ENCODE measurements around the gene NFATC4.

The NFATC4 gene

DNA sequence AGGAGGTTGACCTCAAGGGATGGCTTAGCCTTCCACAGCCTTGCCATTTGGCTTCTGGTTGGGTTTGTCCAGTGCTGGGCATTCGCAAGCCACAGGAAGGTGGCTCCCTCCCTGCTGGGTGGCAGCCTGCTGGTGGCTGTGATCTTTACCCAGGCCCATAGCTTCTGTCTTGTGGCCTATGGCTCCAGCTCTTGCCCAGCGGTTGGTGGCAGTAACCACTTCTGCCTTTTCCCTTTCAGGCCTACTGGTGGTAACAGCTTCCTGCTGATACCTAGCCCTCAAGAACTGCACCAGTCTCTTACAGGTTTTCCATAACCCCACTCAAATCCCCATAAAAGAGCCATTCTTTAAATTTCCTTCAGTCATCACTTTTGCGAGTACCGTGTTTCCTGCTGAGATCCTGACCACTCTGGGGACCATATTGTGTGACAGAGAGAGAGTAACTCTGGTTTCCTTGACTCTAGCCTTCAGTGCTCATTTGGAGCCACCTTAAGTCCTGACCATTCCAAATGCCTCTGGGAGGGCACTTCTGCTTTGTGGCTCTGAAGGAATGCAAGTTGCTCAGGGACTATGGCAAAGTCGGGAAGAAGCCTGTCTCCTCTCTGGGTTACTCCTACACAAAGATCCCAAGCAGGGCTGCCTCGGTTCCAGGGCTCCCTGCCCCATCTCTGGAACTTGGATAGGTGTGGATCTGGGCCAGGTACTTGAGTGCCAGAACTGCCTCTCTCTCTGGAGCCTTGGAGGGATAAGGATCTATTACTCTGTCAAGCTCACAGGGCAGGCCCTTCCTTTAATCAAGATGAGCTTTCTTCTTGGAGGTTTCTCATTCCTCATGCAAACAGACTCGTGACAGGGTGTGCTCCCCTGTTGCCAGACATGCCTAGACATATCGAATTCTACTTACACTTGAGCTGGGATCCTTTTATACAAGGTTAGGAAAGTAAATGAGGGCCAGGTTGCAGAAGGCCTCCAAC, 27.9 kb downstream of the NFATC4 start:
- TF ChIP-seq, protein P1, sequence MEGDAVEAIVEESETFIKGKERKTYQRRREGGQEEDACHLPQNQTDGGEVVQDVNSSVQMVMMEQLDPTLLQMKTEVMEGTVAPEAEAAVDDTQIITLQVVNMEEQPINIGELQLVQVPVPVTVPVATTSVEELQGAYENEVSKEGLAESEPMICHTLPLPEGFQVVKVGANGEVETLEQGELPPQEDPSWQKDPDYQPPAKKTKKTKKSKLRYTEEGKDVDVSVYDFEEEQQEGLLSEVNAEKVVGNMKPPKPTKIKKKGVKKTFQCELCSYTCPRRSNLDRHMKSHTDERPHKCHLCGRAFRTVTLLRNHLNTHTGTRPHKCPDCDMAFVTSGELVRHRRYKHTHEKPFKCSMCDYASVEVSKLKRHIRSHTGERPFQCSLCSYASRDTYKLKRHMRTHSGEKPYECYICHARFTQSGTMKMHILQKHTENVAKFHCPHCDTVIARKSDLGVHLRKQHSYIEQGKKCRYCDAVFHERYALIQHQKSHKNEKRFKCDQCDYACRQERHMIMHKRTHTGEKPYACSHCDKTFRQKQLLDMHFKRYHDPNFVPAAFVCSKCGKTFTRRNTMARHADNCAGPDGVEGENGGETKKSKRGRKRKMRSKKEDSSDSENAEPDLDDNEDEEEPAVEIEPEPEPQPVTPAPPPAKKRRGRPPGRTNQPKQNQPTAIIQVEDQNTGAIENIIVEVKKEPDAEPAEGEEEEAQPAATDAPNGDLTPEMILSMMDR (IDR thresholded peaks at IDR 0.05; ENCODE audit: low read length, missing control alignments), result no peak
- no peak overlapping the region for H3K4me3 ChIP-seq (replicated peaks; ENCODE audit: low read depth, low read length)
- DNase-seq (ENCODE audit: low read depth), result peak; percentile 25

DNA sequence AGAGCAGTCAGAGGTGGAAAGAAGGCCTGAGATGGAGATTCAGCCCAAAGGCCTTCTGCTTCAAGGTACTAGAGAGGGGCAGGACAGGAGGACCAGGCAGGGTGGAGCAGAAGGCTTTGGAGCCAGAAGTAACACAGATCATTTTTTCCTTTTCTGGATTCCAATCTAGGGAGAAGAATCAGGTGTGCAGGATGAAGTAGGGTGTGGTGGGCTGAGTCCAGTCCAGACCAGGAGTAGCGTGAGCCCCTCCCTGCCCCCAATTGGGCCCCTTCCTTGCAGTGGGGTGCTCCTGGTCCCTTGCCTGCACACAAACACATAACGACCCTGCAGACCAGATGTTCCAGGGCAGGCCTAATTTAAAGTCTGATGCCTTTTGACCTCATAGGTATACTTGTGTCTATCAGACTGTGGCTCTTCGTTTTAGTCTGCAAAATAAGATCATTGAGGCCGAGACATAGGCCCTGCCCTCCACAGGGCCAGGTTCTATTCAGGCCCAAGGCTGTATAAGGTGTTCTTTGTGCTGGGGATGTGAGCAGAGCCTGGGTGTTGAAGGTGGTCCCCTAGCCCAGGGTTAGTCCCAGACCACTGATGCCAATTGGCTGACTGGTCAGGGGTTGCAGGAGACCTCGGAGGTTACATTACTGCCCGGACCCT, 29.8 kb downstream of the NFATC4 start:
- no peak overlapping the region for H3K4me3 ChIP-seq (replicated peaks; ENCODE audit: low read depth, low read length)
- TF ChIP-seq, protein P1 (IDR thresholded peaks at IDR 0.05; ENCODE audit: low read length, missing control alignments), result no peak
- DNase-seq (ENCODE audit: low read depth), result no peak

DNA sequence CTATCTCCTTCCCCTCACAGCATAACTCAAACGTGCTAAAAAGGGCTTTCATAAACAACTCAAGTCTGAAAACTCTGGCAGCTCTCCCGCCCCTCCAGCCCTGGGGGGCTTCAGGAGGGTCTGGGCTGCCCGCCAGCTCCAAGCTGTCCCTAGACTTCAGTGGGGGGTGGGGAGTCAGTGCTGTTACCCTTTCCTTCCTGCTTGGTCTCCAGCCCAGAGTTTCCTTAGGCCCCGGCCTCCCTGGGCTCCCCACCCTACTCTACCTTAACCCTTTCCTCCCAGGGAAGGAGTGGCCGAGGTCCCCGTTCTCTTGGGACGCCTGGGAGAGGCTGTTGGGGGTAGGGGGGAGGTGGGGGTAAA, 30.3 kb downstream of the NFATC4 start:
- TF ChIP-seq, protein P1 (IDR thresholded peaks at IDR 0.05; ENCODE audit: low read length, missing control alignments), result no peak
- peak; percentile 48 for DNase-seq (ENCODE audit: low read depth)
- peak overlapping the region; percentile 72 for H3K4me3 ChIP-seq (replicated peaks; ENCODE audit: low read depth, low read length)

DNA sequence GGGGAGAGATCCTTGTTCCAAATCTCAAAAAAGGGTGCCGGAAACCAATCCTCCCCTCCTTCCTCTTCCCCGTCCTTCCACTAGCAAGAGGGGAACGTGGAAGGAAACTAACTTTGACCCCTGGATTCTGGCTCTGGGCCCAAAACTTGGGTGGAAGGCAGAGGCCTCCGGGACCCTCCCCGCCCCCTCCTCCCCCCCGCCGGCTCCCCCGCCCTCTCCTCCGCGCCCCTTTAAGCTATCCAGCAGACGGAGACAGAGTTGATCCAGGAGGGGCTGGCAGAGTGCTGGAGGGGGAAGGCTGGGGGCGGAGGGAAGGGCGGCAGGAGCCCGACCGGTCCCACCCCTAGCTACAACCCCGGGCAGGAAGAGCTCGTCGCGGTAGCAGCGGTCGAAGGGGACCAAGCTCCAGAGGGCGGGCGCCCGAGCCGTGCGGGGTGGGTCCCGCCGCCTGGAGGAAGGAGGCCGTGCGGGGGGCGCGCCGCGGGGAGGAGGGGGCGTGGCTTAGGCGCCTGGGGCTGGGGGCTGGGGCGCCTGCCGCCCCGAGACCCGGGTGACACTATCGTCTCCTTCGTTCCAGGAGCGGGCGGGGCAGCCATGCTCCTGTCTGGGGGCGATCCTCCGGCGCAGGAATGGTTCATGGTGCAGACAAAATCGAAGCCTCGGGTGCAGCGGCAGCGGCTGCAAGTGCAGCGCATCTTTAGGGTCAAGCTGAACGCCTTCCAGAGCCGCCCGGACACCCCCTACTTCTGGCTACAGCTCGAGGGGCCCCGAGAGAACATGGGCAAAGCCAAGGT, 30.9 kb downstream of the NFATC4 start, which contains the start of gene NYNRIN:
Gene NYNRIN, plus strand, starts transcription at position 351 of the 794 bp plus-strand sequence. Its CDS starts 244 bp downstream, at position 595.
- TF ChIP-seq, protein P1 (IDR thresholded peaks at IDR 0.05; ENCODE audit: low read length, missing control alignments), result no peak
- peak within 1 kb of the TSS; percentile 72 for H3K4me3 ChIP-seq (replicated peaks; ENCODE audit: low read depth, low read length)
- peak; percentile 65 for DNase-seq (ENCODE audit: low read depth)

DNA sequence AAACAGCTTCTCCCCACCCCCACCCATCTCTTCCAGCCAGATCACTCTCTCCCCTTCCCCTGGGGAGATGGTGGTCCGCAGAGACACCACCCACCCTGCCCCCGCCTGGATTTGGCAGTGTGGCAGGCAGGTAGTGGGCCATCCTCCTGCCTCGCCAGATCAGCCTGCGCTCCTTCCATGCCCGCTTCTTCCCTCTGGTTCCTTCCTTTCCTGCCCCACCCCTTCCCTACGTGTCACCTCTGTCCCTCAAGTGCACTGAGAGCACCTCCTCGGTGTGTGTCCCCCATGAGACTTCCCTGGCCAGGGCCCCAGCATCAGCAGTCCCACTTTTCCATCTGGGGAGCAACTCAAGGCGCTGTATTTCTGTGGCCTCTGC, 31.5 kb downstream of the NFATC4 start:
- DNase-seq (ENCODE audit: low read depth), result no peak
- peak overlapping the region; percentile 72 for H3K4me3 ChIP-seq (replicated peaks; ENCODE audit: low read depth, low read length)
- TF ChIP-seq, protein P1 (IDR thresholded peaks at IDR 0.05; ENCODE audit: low read length, missing control alignments), result no peak

DNA sequence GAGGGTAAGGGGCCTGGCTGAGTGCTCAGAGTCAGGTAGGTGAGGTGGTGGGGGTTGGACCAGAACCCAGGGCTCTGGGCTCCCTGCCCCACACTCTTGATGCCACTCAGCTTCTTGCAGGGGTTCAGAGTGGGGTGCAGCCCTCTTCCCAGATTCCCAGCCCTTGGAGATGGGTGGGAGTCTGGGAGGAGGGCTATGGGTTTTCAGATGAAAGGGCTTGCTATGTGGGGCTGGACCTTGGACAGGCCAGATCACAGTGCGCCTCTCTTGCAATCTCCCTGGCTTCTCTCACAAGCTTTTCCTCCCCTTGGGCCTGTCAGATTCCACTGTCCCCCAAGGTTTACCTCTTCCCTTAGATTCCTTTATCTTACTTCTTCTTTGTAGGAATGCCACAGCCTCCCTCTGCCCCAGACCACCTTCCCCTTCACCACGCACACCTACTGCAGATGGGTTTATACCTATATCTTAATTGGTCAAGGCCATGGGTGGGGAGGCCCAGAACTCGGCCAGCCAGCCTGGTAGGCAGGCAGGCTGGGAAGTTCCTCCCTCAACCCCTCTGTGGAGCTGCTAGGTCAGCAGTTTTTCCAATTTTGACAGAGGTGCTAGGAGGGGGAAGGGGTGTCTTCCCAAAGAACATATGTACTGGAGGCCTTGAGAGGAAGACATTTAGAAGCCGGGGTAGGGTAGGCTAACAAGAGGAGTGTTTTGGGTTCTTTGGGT, 32.2 kb downstream of the NFATC4 start:
- peak overlapping the region; percentile 72 for H3K4me3 ChIP-seq (replicated peaks; ENCODE audit: low read depth, low read length)
- no peak for DNase-seq (ENCODE audit: low read depth)
- TF ChIP-seq, protein P1 (IDR thresholded peaks at IDR 0.05; ENCODE audit: low read length, missing control alignments), result no peak
